GM12878 (cell line): ENCODE measurements around the gene CLEC3A. TPM values are rescaled to one million over a fixed set of nuclear protein-coding genes. Genes with fewer than 3 reads are reported as not detected.

Experiments used
- ATAC-seq: fragments of 200-7000 bp; cut with Tn5 transposase; 3 replicates; pipeline ENCODE4 v1.9.1; 2020; ENCODE audit warnings: mild to moderate bottlenecking, moderate library complexity
- BruUV-seq: library from RNA; stranded (reverse); fragments of 400-500 nt; replicated peaks from 2 replicates; lab custom pipeline; 2021; lab: Mats Ljungman, UMichigan
- CTCF ChIA-PET: fragments of 300-600 bp; sonication (Branson Sonifier 250); formaldehyde crosslinking; extraction: SDS; loops from one replicate; lab custom pipeline; 2021; ENCODE audit warnings: inconsistent platforms; lab: Yijun Ruan, JAX
- POLR2A ChIA-PET: fragments of 350-600 bp; formaldehyde crosslinking; extraction: SDS; loops from one replicate; lab custom pipeline; 2021; ENCODE audit warnings: inconsistent platforms; lab: Charles Lee
- RAD21 ChIA-PET: fragments of 300-600 bp; sonication (Branson Sonifier 250); formaldehyde crosslinking; loops from one replicate; lab custom pipeline; 2023; ENCODE audit warnings: antibody characterized with exemption; ENCODE audit not compliant: unreplicated experiment; lab: Charles Lee
- SMC1A ChIA-PET: fragments of 300-600 bp; sonication (Branson Sonifier 250); formaldehyde crosslinking; loops from one replicate; lab custom pipeline; 2023; ENCODE audit not compliant: unreplicated experiment, uncharacterized antibody; lab: Charles Lee
- DNase-seq: peaks from one replicate; pipeline ENCODE4 v3.0.0-alpha.2; 2011; ENCODE audit warnings: low read depth, low spot score
- FAIRE-seq: peaks from 3 replicates; lab custom pipeline; 2011; peaks lifted over from hg19 to GRCh38; lab: Jason Lieb, UNC
- H2AFZ ChIP-seq: 2 replicates; pipeline ENCODE4 v1.6.0; 2011; ENCODE audit warnings: low read depth, low read length, control low read depth; ENCODE audit not compliant: control insufficient read depth
- H3K27ac ChIP-seq: 2 replicates; pipeline ENCODE4 v1.5.1; 2011; ENCODE audit warnings: control low read depth; ENCODE audit not compliant: control insufficient read depth, insufficient read depth
- H3K27me3 ChIP-seq, 2 experiments: replicated peaks in 1 of 2; 2 replicates each; pipeline versions ENCODE4 v1.6.0 to v1.6.1; 2011; ENCODE audit warnings: low read length in 1 of 2; ENCODE audit not compliant: control insufficient read depth in 2 of 2, insufficient read depth in 2 of 2
- H3K36me3 ChIP-seq, 2 experiments: 2 replicates each; pipeline ENCODE4 v1.5.1; 2011; ENCODE audit warnings: low read length in 1 of 2; ENCODE audit not compliant: control insufficient read depth in 2 of 2, insufficient read depth in 2 of 2
- H3K4me1 ChIP-seq: 2 replicates; pipeline ENCODE4 v1.6.1; 2011; ENCODE audit warnings: mild to moderate bottlenecking, low read length, moderate library complexity, mixed read lengths; ENCODE audit not compliant: control insufficient read depth, insufficient read depth
- H3K4me2 ChIP-seq: 2 replicates; pipeline ENCODE4 v1.6.0; 2011; ENCODE audit warnings: control low read depth; ENCODE audit not compliant: control insufficient read depth, insufficient read depth
- H3K4me3 ChIP-seq: fragments of 200-600 bp; sonication (generic); 2 replicates; pipeline ENCODE4 v1.5.1; 2016
- H3K79me2 ChIP-seq: 2 replicates; pipeline ENCODE4 v1.6.0; 2011; ENCODE audit warnings: low read length; ENCODE audit not compliant: control insufficient read depth, insufficient read depth
- H3K9ac ChIP-seq: 2 replicates; pipeline ENCODE4 v1.8.0; 2011; ENCODE audit warnings: low read length, control low read depth, mixed read lengths; ENCODE audit not compliant: control insufficient read depth, insufficient read depth
- H3K9me3 ChIP-seq: replicated peaks from 3 replicates; pipeline ENCODE4 v1.5.1; 2011; ENCODE audit warnings: mild to moderate bottlenecking, low read length; ENCODE audit not compliant: control insufficient read depth, insufficient read depth
- H4K20me1 ChIP-seq: 2 replicates; pipeline ENCODE4 v1.6.0; 2011; ENCODE audit not compliant: control insufficient read depth, insufficient read depth
- CREB1 ChIP-seq: IDR thresholded peaks from 2 replicates; pipeline ENCODE4 v1.6.1; 2012; ENCODE audit warnings: low read depth, mild to moderate bottlenecking, inconsistent platforms
- MXI1 ChIP-seq: fragments of 150-350 bp; IDR thresholded peaks from 2 replicates; pipeline ENCODE4 v1.6.1; 2011; ENCODE audit warnings: low read depth, mild to moderate bottlenecking, inconsistent platforms, low read length, improper control_type of control experiment
- NFXL1 ChIP-seq: fragments of 450-650 bp; IDR thresholded peaks from 2 replicates; pipeline ENCODE4 v1.6.1; 2017; ENCODE audit warnings: antibody characterized with exemption, mild to moderate bottlenecking, borderline replicate concordance
- NKRF ChIP-seq: fragments of 450-650 bp; conservative IDR thresholded peaks from 2 replicates; pipeline ENCODE4 v1.6.1; 2017; ENCODE audit warnings: mild to moderate bottlenecking, moderate library complexity
- NRF1 ChIP-seq: conservative IDR thresholded peaks from 2 replicates; pipeline ENCODE4 v1.6.1; 2011; ENCODE audit warnings: mild to moderate bottlenecking, low read depth, low read length, improper control_type of control experiment
- PML ChIP-seq: IDR thresholded peaks from 2 replicates; pipeline ENCODE4 v1.6.1; 2012; ENCODE audit warnings: low read length, inconsistent platforms
- POLR2AphosphoS2 ChIP-seq: IDR thresholded peaks from 2 replicates; pipeline ENCODE4 v1.6.1; 2011; ENCODE audit warnings: low read depth, mild to moderate bottlenecking, low read length, improper control_type of control experiment, moderate library complexity
- RCOR1 ChIP-seq: conservative IDR thresholded peaks from 2 replicates; pipeline ENCODE4 v1.6.1; 2012; ENCODE audit warnings: low read depth, low read length, improper control_type of control experiment
- WGBS: methylation state at CpG from one replicate; pipeline ENCODE4 v1.1.6; 2016; ENCODE audit warnings: low lambda C conversion rate; ENCODE audit not compliant: insufficient replicate concordance, insufficient coverage; ENCODE audit errors: missing lambda C conversion rate; 5-methylcytosine and 5-hydroxymethylcytosine counted together
- in situ Hi-C: fragments of 300-500 bp; cut with MboI; formaldehyde crosslinking; loops from 9 replicates; pipeline ENCODE4 v1.14.3; 2018; ENCODE audit warnings: mixed read lengths
- intact Hi-C: fragments of 100-400 bp; cut with micrococcal nuclease; formaldehyde crosslinking; loops from one replicate; pipeline ENCODE4 v1.14.2; 2022; ENCODE audit not compliant: unreplicated experiment
- polyA plus RNA-seq, 11 experiments: library from polyadenylated mRNA; depleted of rRNA in 4 of 11; unstranded in 6 of 11; stranded (reverse) in 5 of 11; fragments of >200 nt; fragmentation: Nextera tagmentation in 4 of 11; fragmentation: Illumina TruSeq in 1 of 11; extraction: Ambion mirVana in 4 of 11; extraction: Trizol in 1 of 11; gene quantifications; 1 replicate in 1 of 11; 2 replicates in 10 of 11; pipeline versions ENCODE4 v1.2.1 to v1.2.3, GENCODE V29; 2011 to 2016; ENCODE audit warnings: inconsistent platforms in 2 of 11, missing spikeins in 2 of 11, low read depth in 1 of 11
- total RNA-seq, 4 experiments: library from RNA; depleted of rRNA in 3 of 4; stranded (reverse); fragments of >200 nt in 3 of 4; fragmentation: Illumina TruSeq in 1 of 4; extraction: Trizol in 1 of 4; gene quantifications; 2 replicates each; pipeline versions ENCODE4 v1.2.1 to v1.2.3, GENCODE V29; 2013 to 2021

CLEC3A gene
- total and polyA plus RNA-seq, 10 of the 15 experiments (the other 5 are each of a cell fraction or from before 2014, with no cell fraction given) = not detected

- H3K27me3 ChIP-seq = no peaks in the 10 kb centered on the region; a peak in 1 of 4 replicates
- H3K27ac ChIP-seq = no peak overlapping the region
- no peak for ATAC-seq
- H3K9ac ChIP-seq = no peak overlapping the region
- intact Hi-C loops = no loop called here
- TF ChIP-seq RCOR1 (no peak), CREB1 (no peak), PML (no peak), NKRF (no peak), NRF1 (no peak), NFXL1 (no peak), MXI1 (no peak), POLR2AphosphoS2 (no peak)
- CTCF ChIA-PET = interaction anchor here (1.1 to 1.2 kb wide), 2 partner anchors 25 to 26 kb away, joined by 3 to 4 read pairs; no protein-coding TSS in a partner anchor
- no peak overlapping the region for H3K4me3 ChIP-seq
- H3K79me2 ChIP-seq = no peaks in the 10 kb centered on the region
- H3K9me3 ChIP-seq = no peaks in the 10 kb centered on the region
- no peak for FAIRE-seq
- H3K36me3 ChIP-seq = no peaks in the 10 kb centered on the region
- RAD21 ChIA-PET = no interaction called here
- H2AFZ ChIP-seq = no peak overlapping the region
- H3K4me2 ChIP-seq = no peak overlapping the region
- SMC1A ChIA-PET = interaction anchor here (0.7 to 1.1 kb wide), 2 partner anchors 8 to 321 kb away, joined by 3 to 4 read pairs; no protein-coding TSS in a partner anchor
- no peaks in the 10 kb centered on the region for H3K4me1 ChIP-seq
- POLR2A ChIA-PET = no interaction called here
- no peak for DNase-seq
- in situ Hi-C loops = no loop called here
- WGBS = 34% methylated on average over 3 of the region's 3 CpGs
- no TSS peak for BruUV-seq
- H4K20me1 ChIP-seq = no peaks in the 10 kb centered on the region
Measured at GRCh38 chr16:78028018-78028417, 5.7 kb downstream of the CLEC3A start.
